Neural cell (in vitro differentiated cells): ENCODE measurements around the gene GALK2. TPM values are rescaled to one million over a fixed set of nuclear protein-coding genes. Genes with fewer than 3 reads are reported as not detected.

Source experiments
- H2AFZ ChIP-seq: fragments of 200-600, 300-800 bp; sonication (generic), shearing (Covaris generic); 2 replicates; pipeline ENCODE4 v1.6.0; 2014; ENCODE audit warnings: low read depth, mild to moderate bottlenecking, antibody characterized with exemption, low read length, moderate library complexity
- H3F3A ChIP-seq: fragments of 200-600 bp; shearing (Covaris generic); 2 replicates; pipeline ENCODE4 v1.6.1; 2016; ENCODE audit warnings: mild to moderate bottlenecking, moderate library complexity, mixed read lengths, antibody characterized with exemption, low read length; ENCODE audit not compliant: insufficient read depth, poor library complexity, severe bottlenecking
- H3K27ac ChIP-seq: fragments of 200-600, 300-800 bp; sonication (generic), shearing (Covaris generic); 2 replicates; pipeline ENCODE4 v1.5.1; 2014; ENCODE audit warnings: mild to moderate bottlenecking, low read length, moderate library complexity
- H3K27me3 ChIP-seq: fragments of 300-800, 200-600 bp; sonication (generic), shearing (Covaris generic); 2 replicates; pipeline ENCODE4 v1.6.0; 2014; ENCODE audit warnings: mild to moderate bottlenecking, low read depth, low read length, moderate library complexity; ENCODE audit not compliant: insufficient read depth
- H3K36me3 ChIP-seq: fragments of 300-800, 200-600 bp; sonication (generic), shearing (Covaris generic); 2 replicates; pipeline ENCODE4 v1.5.1; 2014; ENCODE audit warnings: mild to moderate bottlenecking, antibody characterized with exemption, low read length, moderate library complexity; ENCODE audit not compliant: insufficient read depth
- H3K4me2 ChIP-seq: fragments of 300-800, 200-600 bp; sonication (generic), shearing (Covaris generic); 2 replicates; pipeline ENCODE4 v1.6.0; 2014; ENCODE audit warnings: mild to moderate bottlenecking, low read length
- H3K4me3 ChIP-seq: fragments of 300-800, 200-600 bp; sonication (generic), shearing (Covaris generic); 2 replicates; pipeline ENCODE4 v1.5.1; 2014; ENCODE audit warnings: mild to moderate bottlenecking, low read length, moderate library complexity
- H3K79me2 ChIP-seq: fragments of 200-600 bp; shearing (Covaris generic); replicated peaks from 2 replicates; pipeline ENCODE4 v1.6.0; 2014; ENCODE audit warnings: mild to moderate bottlenecking, low read length, moderate library complexity; ENCODE audit not compliant: insufficient read depth
- H3K9ac ChIP-seq: fragments of 300-800, 200-600 bp; sonication (generic), shearing (Covaris generic); 2 replicates; pipeline ENCODE4 v1.6.1; 2016; ENCODE audit warnings: mild to moderate bottlenecking, low read length, mixed read lengths
- H3K9me2 ChIP-seq: fragments of 200-600 bp; shearing (Covaris generic); 2 replicates; pipeline ENCODE4 v1.6.1; 2016; ENCODE audit warnings: mild to moderate bottlenecking, low read length, mixed read lengths; ENCODE audit not compliant: insufficient read depth
- H3K9me3 ChIP-seq: fragments of 200-600, 300-800 bp; sonication (generic), shearing (Covaris generic); 2 replicates; pipeline ENCODE4 v1.6.1; 2016; ENCODE audit warnings: mild to moderate bottlenecking, mixed run types, low read length, moderate library complexity, mixed read lengths
- H4K20me1 ChIP-seq: fragments of 200-600 bp; shearing (Covaris generic); 2 replicates; pipeline ENCODE4 v1.6.1; 2016; ENCODE audit warnings: mild to moderate bottlenecking, mixed run types; ENCODE audit not compliant: insufficient read depth
- CTCF ChIP-seq: fragments of 450-650 bp; IDR thresholded peaks from 2 replicates; pipeline ENCODE4 v1.5.1; 2014; ENCODE audit warnings: antibody characterized with exemption, mild to moderate bottlenecking, moderate library complexity; ENCODE audit not compliant: poor library complexity, severe bottlenecking
- EP300 ChIP-seq: fragments of 450-650 bp; conservative IDR thresholded peaks from 2 replicates; pipeline ENCODE4 v1.6.1; 2014; ENCODE audit warnings: antibody characterized with exemption, mild to moderate bottlenecking, moderate library complexity; ENCODE audit not compliant: poor library complexity, severe bottlenecking
- EZH2 ChIP-seq: fragments of 200-600, 300-800 bp; shearing (Covaris generic), sonication (generic); IDR thresholded peaks from 2 replicates; pipeline ENCODE4 v1.6.1; 2014; ENCODE audit warnings: antibody characterized with exemption, low read length, borderline replicate concordance, mild to moderate bottlenecking; ENCODE audit not compliant: insufficient read depth, poor library complexity, severe bottlenecking
- MXI1 ChIP-seq: fragments of 450-650 bp; conservative IDR thresholded peaks from 2 replicates; pipeline ENCODE4 v1.6.1; 2014; ENCODE audit warnings: antibody characterized with exemption, mild to moderate bottlenecking; ENCODE audit not compliant: poor library complexity, severe bottlenecking
- POLR2AphosphoS5 ChIP-seq: IDR thresholded peaks from 2 replicates; pipeline ENCODE4 v1.6.1; 2012
- RAD21 ChIP-seq: fragments of 450-650 bp; conservative IDR thresholded peaks from 2 replicates; pipeline ENCODE4 v1.6.1; 2014; ENCODE audit warnings: antibody characterized with exemption, mild to moderate bottlenecking, moderate library complexity
- REST ChIP-seq: IDR thresholded peaks from 2 replicates; pipeline ENCODE4 v1.6.1; 2012; ENCODE audit warnings: borderline replicate concordance
- SMC3 ChIP-seq: fragments of 450-650 bp; conservative IDR thresholded peaks from 2 replicates; pipeline ENCODE4 v1.6.1; 2014; ENCODE audit warnings: antibody characterized with exemption, mild to moderate bottlenecking, moderate library complexity; ENCODE audit not compliant: poor library complexity
- TAF1 ChIP-seq: IDR thresholded peaks from 2 replicates; pipeline ENCODE4 v1.6.1; 2012; ENCODE audit warnings: low read depth
- polyA plus RNA-seq: library from polyadenylated mRNA; depleted of rRNA; stranded (reverse); fragments of >200 nt; gene quantifications from 2 replicates; pipeline ENCODE4 v1.2.3, GENCODE V29; 2014

The GALK2 gene
- polyA plus RNA-seq, 1 donor from 2014 or later = 26.3 TPM

GRCh38 chr15:49296258-49296657, 126.2 kb downstream of the GALK2 start:
- H2AFZ ChIP-seq = no peak overlapping the region
- H3K27ac ChIP-seq = no peak overlapping the region
- no peaks in the 10 kb centered on the region for H3K27me3 ChIP-seq
- H4K20me1 ChIP-seq = no peaks in the 10 kb centered on the region
- H3K9me3 ChIP-seq = no peaks in the 10 kb centered on the region
- H3K79me2 ChIP-seq = no peaks in the 10 kb centered on the region
- H3K4me2 ChIP-seq = no peak overlapping the region
- no peaks in the 10 kb centered on the region for H3K36me3 ChIP-seq
- H3K9ac ChIP-seq = no peak overlapping the region
- no peaks in the 10 kb centered on the region for H3K9me2 ChIP-seq
- no peaks in the 10 kb centered on the region for H3F3A ChIP-seq
- no peak overlapping the region for H3K4me3 ChIP-seq
- TF ChIP-seq TAF1 (no peak), REST (no peak), EZH2 (no peak), SMC3 (no peak), POLR2AphosphoS5 (no peak), EP300 (no peak), CTCF (no peak), MXI1 (no peak), RAD21 (no peak)

- no peaks in the 10 kb centered on the region for H3K79me2 ChIP-seq
- no peak overlapping the region for H2AFZ ChIP-seq
- no peaks in the 10 kb centered on the region for H3K36me3 ChIP-seq
- H3K9me3 ChIP-seq = no peaks in the 10 kb centered on the region
- H3K4me3 ChIP-seq = no peak overlapping the region
- H3K27ac ChIP-seq = no peak overlapping the region
- H4K20me1 ChIP-seq = no peaks in the 10 kb centered on the region
- no peaks in the 10 kb centered on the region for H3K27me3 ChIP-seq
- H3K4me2 ChIP-seq = no peak overlapping the region
- H3K9me2 ChIP-seq = no peaks in the 10 kb centered on the region
- no peak overlapping the region for H3K9ac ChIP-seq
- no peaks in the 10 kb centered on the region for H3F3A ChIP-seq
- TF ChIP-seq SMC3 (no peak), EZH2 (no peak), CTCF (no peak), RAD21 (no peak), EP300 (no peak), POLR2AphosphoS5 (no peak), MXI1 (no peak), REST (no peak), TAF1 (no peak)
Measured at GRCh38 chr15:49297584-49297983, 127.5 kb downstream of the GALK2 start.
